Neural cell (in vitro differentiated cells): ENCODE data around the gene NPAS2.

Source experiments
- CTCF ChIP-seq: fragments of 450-650 bp; IDR thresholded peaks from 2 replicates; pipeline ENCODE4 v1.5.1; 2014; ENCODE audit warnings: antibody characterized with exemption, mild to moderate bottlenecking, moderate library complexity; ENCODE audit not compliant: poor library complexity, severe bottlenecking
- EP300 ChIP-seq: fragments of 450-650 bp; conservative IDR thresholded peaks from 2 replicates; pipeline ENCODE4 v1.6.1; 2014; ENCODE audit warnings: antibody characterized with exemption, mild to moderate bottlenecking, moderate library complexity; ENCODE audit not compliant: poor library complexity, severe bottlenecking
- EZH2 ChIP-seq: fragments of 200-600, 300-800 bp; shearing (Covaris generic), sonication (generic); IDR thresholded peaks from 2 replicates; pipeline ENCODE4 v1.6.1; 2014; ENCODE audit warnings: antibody characterized with exemption, low read length, borderline replicate concordance, mild to moderate bottlenecking; ENCODE audit not compliant: insufficient read depth, poor library complexity, severe bottlenecking
- MXI1 ChIP-seq: fragments of 450-650 bp; conservative IDR thresholded peaks from 2 replicates; pipeline ENCODE4 v1.6.1; 2014; ENCODE audit warnings: antibody characterized with exemption, mild to moderate bottlenecking; ENCODE audit not compliant: poor library complexity, severe bottlenecking
- POLR2AphosphoS5 ChIP-seq: IDR thresholded peaks from 2 replicates; pipeline ENCODE4 v1.6.1; 2012
- RAD21 ChIP-seq: fragments of 450-650 bp; conservative IDR thresholded peaks from 2 replicates; pipeline ENCODE4 v1.6.1; 2014; ENCODE audit warnings: antibody characterized with exemption, mild to moderate bottlenecking, moderate library complexity
- REST ChIP-seq: IDR thresholded peaks from 2 replicates; pipeline ENCODE4 v1.6.1; 2012; ENCODE audit warnings: borderline replicate concordance
- SMC3 ChIP-seq: fragments of 450-650 bp; conservative IDR thresholded peaks from 2 replicates; pipeline ENCODE4 v1.6.1; 2014; ENCODE audit warnings: antibody characterized with exemption, mild to moderate bottlenecking, moderate library complexity; ENCODE audit not compliant: poor library complexity

- no peak for TF ChIP-seq POLR2AphosphoS5
- TF ChIP-seq CTCF = no peak
- TF ChIP-seq RAD21 = no peak
- no peak for TF ChIP-seq EP300
- no peak for TF ChIP-seq MXI1
- no peak for TF ChIP-seq SMC3
- no peak for TF ChIP-seq REST
- TF ChIP-seq EZH2 = no peak
Observed at GRCh38 chr2:100999995-101000394, 180.1 kb downstream of the NPAS2 start.
